MM.1S (cell line): Measurements from ENCODE around the gene NPC1L1.

ENCODE experiments used
- CTCF ChIP-seq: fragments of 300-600 bp; sonication (generic); IDR thresholded peaks from 2 replicates; pipeline ENCODE4 v1.5.1; 2016; ENCODE audit warnings: antibody characterized with exemption, low read length, mixed read lengths
- EZH2 ChIP-seq: fragments of 300-600 bp; sonication (generic); optimal IDR thresholded peaks from 2 replicates; pipeline ENCODE3; 2017; ENCODE audit warnings: low read depth, mild to moderate bottlenecking, antibody characterized with exemption, low read length, mixed read lengths
- EZH2phosphoT487 ChIP-seq: fragments of 300-600 bp; sonication (generic); IDR thresholded peaks from 2 replicates; pipeline ENCODE4 v1.6.1; 2018; ENCODE audit warnings: antibody characterized with exemption, low read length

- TF ChIP-seq CTCF (no peak), EZH2phosphoT487 (no peak), EZH2 (no peak)
Measured at GRCh38 chr7:44572771-44573170, 31.6 kb upstream of the NPC1L1 start.
